IPS-15b (cell line): ENCODE data around the gene NLRP8.
"Not testable (repeated sequence)": the region's sequence is repeated elsewhere in the genome, so short reads cannot be mapped to it uniquely, and the experiment has no call there.

Experiments
- H3K27me3 ChIP-seq: one replicate; pipeline ENCODE4 v1.6.1; 2013; ENCODE audit warnings: low read length; ENCODE audit not compliant: control insufficient read depth, insufficient read depth
- H3K36me3 ChIP-seq: one replicate; pipeline ENCODE4 v1.6.1; 2013; ENCODE audit warnings: low read length; ENCODE audit not compliant: control insufficient read depth, insufficient read depth
- H3K4me1 ChIP-seq: one replicate; pipeline ENCODE4 v1.6.1; 2013; ENCODE audit warnings: mild to moderate bottlenecking, low read length; ENCODE audit not compliant: control insufficient read depth, insufficient read depth
- H3K4me3 ChIP-seq: one replicate; pipeline ENCODE4 v1.5.1; 2013; ENCODE audit warnings: low read depth, low read length
- H3K9ac ChIP-seq: one replicate; pipeline ENCODE4 v1.6.1; 2013; ENCODE audit warnings: low read depth, mild to moderate bottlenecking, low read length
- H3K9me3 ChIP-seq: one replicate; pipeline ENCODE4 v1.6.1; 2013; ENCODE audit warnings: mild to moderate bottlenecking, low read length; ENCODE audit not compliant: control insufficient read depth, insufficient read depth

NLRP8 gene

DNA sequence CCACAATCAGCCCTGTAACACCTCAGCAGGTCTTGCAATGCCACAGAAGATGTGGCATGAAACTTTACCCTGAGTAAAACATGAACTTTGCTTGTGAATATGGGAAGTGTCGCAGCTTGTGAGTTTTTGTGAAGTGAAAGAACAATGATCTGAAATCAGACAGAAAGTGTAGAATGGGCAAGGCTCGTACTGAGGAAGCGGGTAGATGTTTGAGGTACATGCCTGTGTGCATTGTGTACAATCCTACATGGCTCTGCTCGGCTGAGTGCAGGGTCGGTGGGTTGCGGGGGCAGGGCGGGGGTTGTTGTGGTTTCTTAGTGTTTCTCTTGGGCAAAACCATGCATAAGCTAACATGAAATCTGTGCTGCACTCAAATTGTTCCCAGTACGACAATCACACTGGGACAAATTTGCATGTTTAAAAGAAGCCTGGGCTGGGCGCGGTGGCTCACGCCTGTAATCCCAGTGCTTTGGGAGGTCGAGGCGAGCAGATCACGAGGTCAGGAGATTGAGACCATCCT is 16.6 kb upstream of the NLRP8 start:
- H3K9ac ChIP-seq, result no peak overlapping the region
- no peaks in the 10 kb centered on the region for H3K36me3 ChIP-seq
- H3K9me3 ChIP-seq, result peaks cover 26% of the 10 kb centered on the region
- H3K27me3 ChIP-seq, result no peaks in the 10 kb centered on the region
- no peaks in the 10 kb centered on the region for H3K4me1 ChIP-seq
- no peak overlapping the region for H3K4me3 ChIP-seq

GRCh38 chr19:55931936-55932386 is 15.7 kb upstream of the NLRP8 start, which contains the start of gene NLRP13:
NLRP13 (minus strand) TSS chr19:55932336; CDS start chr19:55932311, 25 bp downstream.
- Histone ChIP-seq H3K4me1 (no peaks in the 10 kb centered on the region), H3K4me3 (no peak within 1 kb of the TSS), H3K9me3 (peaks cover 21% of the 10 kb centered on the region), H3K9ac (no peak within 1 kb of the TSS), H3K27me3 (no peaks in the 10 kb centered on the region), H3K36me3 (no peaks in the 10 kb centered on the region)

GRCh38 chr19:55935206-55935605 is 12.4 kb upstream of the NLRP8 start:
- Histone ChIP-seq H3K36me3 (no peaks in the 10 kb centered on the region), H3K9me3 (peaks cover 17% of the 10 kb centered on the region), H3K27me3 (no peaks in the 10 kb centered on the region), H3K4me3 (no peak overlapping the region), H3K4me1 (no peaks in the 10 kb centered on the region), H3K9ac (no peak overlapping the region)

- Histone ChIP-seq H3K27me3 (no peaks in the 10 kb centered on the region), H3K4me3 (no peak overlapping the region), H3K4me1 (no peaks in the 10 kb centered on the region), H3K9ac (no peak overlapping the region), H3K9me3 (peaks cover 21% of the 10 kb centered on the region), H3K36me3 (no peaks in the 10 kb centered on the region)
Observed at GRCh38 chr19:55939206-55939605, 8.4 kb upstream of the NLRP8 start.

- H3K9ac ChIP-seq, result no peak overlapping the region
- no peaks in the 10 kb centered on the region for H3K27me3 ChIP-seq
- H3K9me3 ChIP-seq, result peaks cover 17% of the 10 kb centered on the region
- H3K36me3 ChIP-seq, result no peaks in the 10 kb centered on the region
- no peak overlapping the region for H3K4me3 ChIP-seq
- H3K4me1 ChIP-seq, result no peaks in the 10 kb centered on the region
Observed at GRCh38 chr19:55940306-55940705, 7.3 kb upstream of the NLRP8 start.

DNA sequence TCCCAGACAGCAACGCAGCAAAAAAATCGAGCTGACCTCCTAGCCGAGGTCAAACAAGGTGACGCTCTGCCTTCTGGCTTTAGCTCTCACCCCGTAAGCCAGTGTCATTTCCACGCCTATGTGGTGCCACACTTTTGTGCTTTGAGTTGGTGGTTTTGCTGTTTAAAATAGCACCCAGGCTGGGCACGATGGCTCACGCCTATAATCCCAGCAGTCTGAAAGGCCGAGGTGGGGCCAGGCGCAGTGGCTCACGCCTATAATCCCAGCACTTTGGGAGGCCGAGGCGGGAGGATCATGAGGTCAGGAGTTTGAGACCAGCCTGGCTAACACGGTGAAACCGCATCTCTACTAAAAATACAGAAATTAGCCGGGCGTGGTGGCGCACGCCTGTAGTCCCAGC is 2.9 kb downstream of the NLRP8 start:
- peaks cover 40% of the 10 kb centered on the region for H3K9me3 ChIP-seq
- not testable (repeated sequence) for H3K4me1 ChIP-seq, H3K9ac ChIP-seq, H3K36me3 ChIP-seq, H3K27me3 ChIP-seq, H3K4me3 ChIP-seq

DNA sequence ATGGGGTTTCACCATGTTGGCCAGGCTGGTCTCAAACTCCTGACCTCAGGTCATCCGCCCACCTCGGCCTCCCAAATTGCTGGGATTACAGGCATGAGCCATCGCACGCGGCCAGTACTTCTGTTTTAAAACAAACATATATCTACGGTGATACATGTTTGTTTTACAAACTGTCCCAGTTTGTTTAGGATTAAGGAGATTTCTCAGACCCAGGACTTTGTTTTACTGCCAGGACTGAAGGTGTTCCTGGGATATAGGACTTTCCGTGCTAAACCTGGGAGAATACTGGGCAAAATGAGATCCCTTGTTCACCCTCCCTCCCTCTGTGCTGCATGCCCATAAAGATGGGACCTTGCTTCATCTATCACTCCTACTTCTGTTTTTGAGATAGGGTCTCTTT is 8.8 kb downstream of the NLRP8 start:
- Histone ChIP-seq H3K9me3 (peaks cover 29% of the 10 kb centered on the region), H3K36me3 (no peaks in the 10 kb centered on the region), H3K4me3 (no peak overlapping the region), H3K4me1 (no peaks in the 10 kb centered on the region), H3K27me3 (no peaks in the 10 kb centered on the region), H3K9ac (no peak overlapping the region)

DNA sequence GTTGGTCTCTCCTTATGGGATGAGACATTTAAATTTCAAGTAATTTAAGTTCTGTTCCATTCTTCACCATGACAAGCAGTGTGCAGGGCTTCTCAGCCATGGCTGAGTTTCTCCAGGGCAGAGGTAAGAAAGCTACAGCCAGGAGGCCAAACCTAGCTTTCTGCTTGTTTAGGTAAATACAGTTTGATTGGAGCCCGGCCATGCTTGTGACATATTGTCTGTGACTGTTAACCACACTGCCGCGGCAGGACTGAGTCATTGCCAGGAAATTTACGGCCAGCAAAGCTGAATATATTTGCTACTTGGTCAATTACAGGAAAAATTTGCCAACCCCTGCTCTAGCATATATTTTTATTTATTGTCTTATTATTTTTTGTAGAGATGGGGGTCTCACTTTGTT is 10.7 kb downstream of the NLRP8 start:
- Histone ChIP-seq H3K27me3 (no peaks in the 10 kb centered on the region), H3K36me3 (no peaks in the 10 kb centered on the region), H3K9me3 (peaks cover 30% of the 10 kb centered on the region), H3K4me1 (no peaks in the 10 kb centered on the region), H3K9ac (no peak overlapping the region), H3K4me3 (no peak overlapping the region)

- peaks cover 22% of the 10 kb centered on the region for H3K9me3 ChIP-seq
- no peak overlapping the region for H3K4me3 ChIP-seq
- no peak overlapping the region for H3K9ac ChIP-seq
- no peaks in the 10 kb centered on the region for H3K27me3 ChIP-seq
- H3K36me3 ChIP-seq, result no peaks in the 10 kb centered on the region
- H3K4me1 ChIP-seq, result no peaks in the 10 kb centered on the region
Observed at GRCh38 chr19:55959996-55960675, 12.5 kb downstream of the NLRP8 start.

- H3K36me3 ChIP-seq, result no peaks in the 10 kb centered on the region
- no peaks in the 10 kb centered on the region for H3K4me1 ChIP-seq
- H3K9ac ChIP-seq, result no peak overlapping the region
- peaks cover 21% of the 10 kb centered on the region for H3K9me3 ChIP-seq
- no peak overlapping the region for H3K4me3 ChIP-seq
- H3K27me3 ChIP-seq, result no peaks in the 10 kb centered on the region
Observed at GRCh38 chr19:55962186-55962585, 14.6 kb downstream of the NLRP8 start.

DNA sequence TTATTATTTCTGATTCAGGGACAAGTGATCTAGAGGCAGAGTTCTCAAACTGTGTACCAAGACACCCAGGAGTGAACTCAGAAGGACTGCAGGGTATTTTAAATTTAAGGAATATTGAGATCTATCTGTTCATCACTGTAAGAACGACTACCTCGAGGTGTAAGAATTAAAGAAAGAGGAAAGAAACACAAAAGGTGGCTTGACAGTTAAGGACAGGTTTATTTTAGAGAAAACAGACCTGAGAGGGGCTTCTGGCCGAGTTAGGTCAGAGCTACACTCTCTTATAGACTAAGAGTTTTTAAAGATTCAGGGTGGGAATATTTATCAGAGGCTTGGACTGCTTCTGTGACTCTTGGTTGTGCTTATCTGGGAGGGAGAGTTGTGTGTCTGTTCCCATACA is 26.4 kb downstream of the NLRP8 start:
- Histone ChIP-seq H3K9ac (no peak overlapping the region), H3K36me3 (no peaks in the 10 kb centered on the region), H3K4me3 (no peak overlapping the region), H3K4me1 (no peaks in the 10 kb centered on the region), H3K27me3 (no peaks in the 10 kb centered on the region), H3K9me3 (peaks cover 17% of the 10 kb centered on the region)

DNA sequence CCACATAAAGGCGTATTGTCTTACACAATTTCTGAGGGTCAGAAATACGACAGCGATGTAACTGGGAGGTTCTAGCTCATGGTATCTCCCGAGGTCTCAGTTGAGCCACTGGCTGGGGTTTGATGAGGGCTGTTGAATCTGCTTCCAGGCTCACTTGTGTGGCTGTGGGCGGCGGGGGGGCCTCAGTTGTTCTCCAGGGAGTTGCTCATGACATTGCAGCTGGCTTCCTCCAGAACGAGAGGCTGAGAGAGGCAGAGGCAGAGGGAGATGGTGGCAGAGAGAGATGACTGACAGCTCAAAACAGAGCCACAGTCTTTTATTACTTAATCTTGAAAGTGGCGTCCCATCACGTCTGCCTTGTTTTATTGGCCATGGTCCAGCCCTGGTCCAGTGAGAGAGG is 32.8 kb downstream of the NLRP8 start:
- Histone ChIP-seq H3K4me3 (no peak overlapping the region), H3K27me3 (no peaks in the 10 kb centered on the region), H3K36me3 (no peaks in the 10 kb centered on the region), H3K4me1 (no peaks in the 10 kb centered on the region), H3K9me3 (peaks cover 4% of the 10 kb centered on the region), H3K9ac (no peak overlapping the region)
